ENCODE measurements around the gene NUDT8. TPM values are rescaled to one million over a fixed set of nuclear protein-coding genes. Genes with fewer than 3 reads are reported as not detected.

NUDT8 gene, protein sequence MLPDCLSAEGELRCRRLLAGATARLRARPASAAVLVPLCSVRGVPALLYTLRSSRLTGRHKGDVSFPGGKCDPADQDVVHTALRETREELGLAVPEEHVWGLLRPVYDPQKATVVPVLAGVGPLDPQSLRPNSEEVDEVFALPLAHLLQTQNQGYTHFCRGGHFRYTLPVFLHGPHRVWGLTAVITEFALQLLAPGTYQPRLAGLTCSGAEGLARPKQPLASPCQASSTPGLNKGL
- polyA plus RNA-seq (2012; rRNA removed): 2.2 and 2.7 TPM in 2 replicates
- 1.7 and 2.3 TPM in 2 replicates for polyA plus RNA-seq (2012; cell fraction: cytosol; rRNA removed)
- 10.3 and 23.0 TPM in 2 replicates for polyA plus RNA-seq (2012; cell fraction: nucleus; rRNA removed)

GRCh38 chr11:67629386-67630227, at the start of gene NUDT8:
NUDT8 (minus strand) TSS chr11:67629937; CDS start chr11:67629911, 26 bp downstream.
- H3K36me3 ChIP-seq (replicated peaks in 1 of 2; ENCODE audit: control insufficient read depth in 1 of 2, insufficient read depth in 2 of 2, low read length in 1 of 2): no peaks in the 10 kb centered on the region
- DNase-seq: peak; percentile 87
- peak within 1 kb of the TSS; percentile 76 to 81 for H3K4me3 ChIP-seq (ENCODE audit: low read depth in 2 of 2, low read length in 1 of 2)
- CTCF ChIA-PET: interaction anchor here (0.6 to 17.8 kb wide), 35 partner anchors 9 to 181 kb away, joined by 3 to 308 read pairs (median 5); partner anchors contain the start of genes ACY3, ALDH3B2 and TBX10
- H3K4me1 ChIP-seq (ENCODE audit: control insufficient read depth in 1 of 2, insufficient read depth in 2 of 2, low read depth in 1 of 2, low read length in 1 of 2): peaks cover 0 to 13% of the 10 kb centered on the region in 2 experiments; a peak in 1 of 4 replicates
- 2% methylated on average over 26 of the region's 102 CpGs for WGBS (ENCODE audit: low lambda C conversion rate)
- H2AFZ ChIP-seq (ENCODE audit: low read depth): peak within 1 kb of the TSS; percentile 93
- H3K27me3 ChIP-seq (ENCODE audit: insufficient read depth): no peaks in the 10 kb centered on the region
- POLR2A ChIA-PET: interaction anchor here (0.6 to 2.4 kb wide), 7 partner anchors 15 to 176 kb away, joined by 3 to 9 read pairs (median 4); partner anchors contain the start of gene GSTP1
- H3K79me2 ChIP-seq (ENCODE audit: insufficient read depth): no peaks in the 10 kb centered on the region
- H3K27ac ChIP-seq (ENCODE audit: low read depth in 2 of 2, low read length in 1 of 2): peak within 1 kb of the TSS; percentile 66 to 81; a peak in 3 of 4 replicates
- H3F3A ChIP-seq (replicated peaks; ENCODE audit: insufficient read depth): no peaks in the 10 kb centered on the region
- H3K9me3 ChIP-seq: no peaks in the 10 kb centered on the region
- no peaks in the 10 kb centered on the region for H4K20me1 ChIP-seq (ENCODE audit: insufficient read depth)
- H3K4me2 ChIP-seq: peak within 1 kb of the TSS; percentile 97
- H3K9me2 ChIP-seq: no peaks in the 10 kb centered on the region
- H3K9ac ChIP-seq: peak within 1 kb of the TSS; percentile 72
- TF ChIP-seq FOXM1 (IDR thresholded peaks at IDR 0.05; ENCODE audit: low read depth) (0 out of 2 replicates have a peak, but pooled peaks have one; percentile 30), RXRA (IDR thresholded peaks at IDR 0.05; ENCODE audit: borderline replicate concordance, low read depth) (no peak), TAF1 (IDR thresholded peaks at IDR 0.05; ENCODE audit: borderline replicate concordance, low read depth, low read length) (no peak), GABPA (IDR thresholded peaks at IDR 0.05; ENCODE audit: low read depth) (no peak; the same call in 1 of the 2 replicates), TCF12 (IDR thresholded peaks at IDR 0.05) (no peak), TEAD4 (IDR thresholded peaks at IDR 0.05; ENCODE audit: borderline replicate concordance, insufficient read depth) (no peak), RFX5 (IDR thresholded peaks at IDR 0.05; ENCODE audit: low read length) (no peak), POLR2AphosphoS5 (IDR thresholded peaks at IDR 0.05; ENCODE audit: low read depth, low read length) (no peak), GATA2 (CRISPR knock-in tag; IDR thresholded peaks at IDR 0.05) (no peak), RCOR1 (IDR thresholded peaks at IDR 0.05; ENCODE audit: low read length) (no peak), NRF1 (IDR thresholded peaks at IDR 0.05; ENCODE audit: low read depth, low read length) (no peak), CTCF (IDR thresholded peaks at IDR 0.05) (peak; percentile 82), SMC3 (IDR thresholded peaks at IDR 0.05; ENCODE audit: low read depth, low read length) (peak; percentile 65), MXI1 (IDR thresholded peaks at IDR 0.05; ENCODE audit: low read depth, low read length) (peak; percentile 30; the same call in 1 of the 2 replicates), USF1 (IDR thresholded peaks at IDR 0.05; ENCODE audit: borderline replicate concordance, low read depth) (peak; percentile 9; the same call in 1 of the 2 replicates), FOXJ3 (CRISPR knock-in tag; IDR thresholded peaks at IDR 0.05) (no peak), CHD2 (IDR thresholded peaks at IDR 0.05; ENCODE audit: low read length, partially characterized antibody) (no peak), SIN3A (IDR thresholded peaks at IDR 0.05; ENCODE audit: borderline replicate concordance, low read depth, low read length) (no peak), USF2 (IDR thresholded peaks at IDR 0.05; ENCODE audit: borderline replicate concordance, low read depth, low read length) (no peak), ELF1 (IDR thresholded peaks at IDR 0.05) (no peak), FOSL2 (IDR thresholded peaks at IDR 0.05; ENCODE audit: borderline replicate concordance, low read depth) (no peak), MEF2A (IDR thresholded peaks at IDR 0.05; ENCODE audit: borderline replicate concordance, low read depth) (no peak), JUND (IDR thresholded peaks at IDR 0.05) (no peak), RAD21 (IDR thresholded peaks at IDR 0.05; ENCODE audit: low read length) (peak; percentile 66)
- TF ChIP-seq, protein P1, sequence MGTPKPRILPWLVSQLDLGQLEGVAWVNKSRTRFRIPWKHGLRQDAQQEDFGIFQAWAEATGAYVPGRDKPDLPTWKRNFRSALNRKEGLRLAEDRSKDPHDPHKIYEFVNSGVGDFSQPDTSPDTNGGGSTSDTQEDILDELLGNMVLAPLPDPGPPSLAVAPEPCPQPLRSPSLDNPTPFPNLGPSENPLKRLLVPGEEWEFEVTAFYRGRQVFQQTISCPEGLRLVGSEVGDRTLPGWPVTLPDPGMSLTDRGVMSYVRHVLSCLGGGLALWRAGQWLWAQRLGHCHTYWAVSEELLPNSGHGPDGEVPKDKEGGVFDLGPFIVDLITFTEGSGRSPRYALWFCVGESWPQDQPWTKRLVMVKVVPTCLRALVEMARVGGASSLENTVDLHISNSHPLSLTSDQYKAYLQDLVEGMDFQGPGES (IDR thresholded peaks at IDR 0.05; ENCODE audit: low read depth, low read length): no peak
- TF ChIP-seq, protein P2, sequence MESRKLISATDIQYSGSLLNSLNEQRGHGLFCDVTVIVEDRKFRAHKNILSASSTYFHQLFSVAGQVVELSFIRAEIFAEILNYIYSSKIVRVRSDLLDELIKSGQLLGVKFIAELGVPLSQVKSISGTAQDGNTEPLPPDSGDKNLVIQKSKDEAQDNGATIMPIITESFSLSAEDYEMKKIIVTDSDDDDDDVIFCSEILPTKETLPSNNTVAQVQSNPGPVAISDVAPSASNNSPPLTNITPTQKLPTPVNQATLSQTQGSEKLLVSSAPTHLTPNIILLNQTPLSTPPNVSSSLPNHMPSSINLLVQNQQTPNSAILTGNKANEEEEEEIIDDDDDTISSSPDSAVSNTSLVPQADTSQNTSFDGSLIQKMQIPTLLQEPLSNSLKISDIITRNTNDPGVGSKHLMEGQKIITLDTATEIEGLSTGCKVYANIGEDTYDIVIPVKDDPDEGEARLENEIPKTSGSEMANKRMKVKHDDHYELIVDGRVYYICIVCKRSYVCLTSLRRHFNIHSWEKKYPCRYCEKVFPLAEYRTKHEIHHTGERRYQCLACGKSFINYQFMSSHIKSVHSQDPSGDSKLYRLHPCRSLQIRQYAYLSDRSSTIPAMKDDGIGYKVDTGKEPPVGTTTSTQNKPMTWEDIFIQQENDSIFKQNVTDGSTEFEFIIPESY (IDR thresholded peaks at IDR 0.05; ENCODE audit: borderline replicate concordance, low read depth): no peak

Data from SK-N-SH (cell line).